H1 (cell line): ENCODE measurements around the gene ALPP.
"Not testable (repeated sequence)": the region's sequence is repeated elsewhere in the genome, so short reads cannot be mapped to it uniquely, and the experiment has no call there.

Experiments
- CEBPB ChIP-seq: IDR thresholded peaks from 2 replicates; pipeline ENCODE4 v1.6.1; 2012; ENCODE audit warnings: low read depth, low read length
- CHD1 ChIP-seq: IDR thresholded peaks from 2 replicates; pipeline ENCODE4 v1.6.1; 2012; ENCODE audit warnings: low read depth, low read length, improper control_type of control experiment
- CREB1 ChIP-seq: IDR thresholded peaks from 2 replicates; pipeline ENCODE4 v1.6.1; 2012; ENCODE audit warnings: inconsistent platforms
- CTCF ChIP-seq, 3 experiments: IDR thresholded peaks; 1 replicate in 2 of 3; 2 replicates in 1 of 3; pipeline versions ENCODE4 v1.5.1 to v1.6.1; 2011; ENCODE audit warnings: low read length in 3 of 3, mild to moderate bottlenecking in 3 of 3, inconsistent platforms in 2 of 3, low read depth in 1 of 3, moderate library complexity in 1 of 3; ENCODE audit not compliant: insufficient read depth in 1 of 3; ENCODE audit errors: control extremely low read depth in 1 of 3
- GABPA ChIP-seq: IDR thresholded peaks from 2 replicates; pipeline ENCODE4 v1.6.1; 2011; ENCODE audit warnings: mild to moderate bottlenecking, low read length, moderate library complexity, borderline replicate concordance; ENCODE audit not compliant: insufficient read depth
- HDAC6 ChIP-seq: IDR thresholded peaks from one replicate; pipeline ENCODE4 v1.7.1; 2012; ENCODE audit warnings: low read depth, mild to moderate bottlenecking, inconsistent platforms, low read length, moderate library complexity
- POLR2AphosphoS5 ChIP-seq: IDR thresholded peaks from 2 replicates; pipeline ENCODE4 v1.6.1; 2011; ENCODE audit warnings: low read depth, low read length
- SIX5 ChIP-seq: IDR thresholded peaks from 2 replicates; pipeline ENCODE4 v1.6.1; 2011; ENCODE audit warnings: mild to moderate bottlenecking, low read depth, low read length
- TCF12 ChIP-seq: IDR thresholded peaks from 2 replicates; pipeline ENCODE4 v1.6.1; 2011; ENCODE audit warnings: low read depth, mild to moderate bottlenecking, low read length
- TEAD4 ChIP-seq: IDR thresholded peaks from 2 replicates; pipeline ENCODE4 v1.6.1; 2012; ENCODE audit warnings: low read depth, low read length, inconsistent platforms, mixed read lengths
- ZNF274 ChIP-seq: IDR thresholded peaks from 2 replicates; pipeline ENCODE4 v1.7.0; 2012; ENCODE audit warnings: low read length, borderline replicate concordance; ENCODE audit errors: extremely low read depth

DNA sequence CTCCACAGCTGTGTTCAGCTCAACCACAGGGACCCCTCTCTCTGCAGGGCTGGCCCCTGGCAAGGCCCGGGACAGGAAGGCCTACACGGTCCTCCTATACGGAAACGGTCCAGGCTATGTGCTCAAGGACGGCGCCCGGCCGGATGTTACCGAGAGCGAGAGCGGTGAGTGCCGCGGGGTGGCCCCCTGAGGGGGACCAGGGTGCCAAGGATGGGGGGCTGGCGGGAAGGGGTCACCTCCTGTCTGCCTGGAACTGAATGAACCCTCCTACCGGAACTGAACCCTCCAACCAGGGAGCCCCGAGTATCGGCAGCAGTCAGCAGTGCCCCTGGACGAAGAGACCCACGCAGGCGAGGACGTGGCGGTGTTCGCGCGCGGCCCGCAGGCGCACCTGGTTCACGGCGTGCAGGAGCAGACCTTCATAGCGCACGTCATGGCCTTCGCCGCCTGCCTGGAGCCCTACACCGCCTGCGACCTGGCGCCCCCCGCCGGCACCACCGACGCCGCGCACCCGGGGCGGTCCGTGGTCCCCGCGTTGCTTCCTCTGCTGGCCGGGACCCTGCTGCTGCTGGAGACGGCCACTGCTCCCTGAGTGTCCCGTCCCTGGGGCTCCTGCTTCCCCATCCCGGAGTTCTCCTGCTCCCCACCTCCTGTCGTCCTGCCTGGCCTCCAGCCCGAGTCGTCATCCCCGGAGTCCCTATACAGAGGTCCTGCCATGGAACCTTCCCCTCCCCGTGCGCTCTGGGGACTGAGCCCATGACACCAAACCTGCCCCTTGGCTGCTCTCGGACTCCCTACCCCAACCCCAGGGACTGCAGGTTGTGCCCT is 2.9 kb downstream of the ALPP start:
- peak in 1 of 3 experiments; percentile 25; a peak in 1 of 4 replicates for TF ChIP-seq CTCF (IDR thresholded peaks at IDR 0.05; ENCODE audit: control extremely low read depth in 1 of 3, insufficient read depth in 1 of 3, low read depth in 1 of 3, low read length in 3 of 3)
- TF ChIP-seq SIX5, TCF12, TEAD4, ZNF274, CHD1, GABPA, POLR2AphosphoS5, CEBPB, HDAC6, CREB1: not testable (repeated sequence)
